KMS-11 (cell line): ENCODE data around the gene HCN2.
"Not testable (repeated sequence)": the region's sequence is repeated elsewhere in the genome, so short reads cannot be mapped to it uniquely, and the experiment has no call there.

Source experiments
- H2AFZ ChIP-seq: fragments of 200-600 bp; sonication (generic); 2 replicates; pipeline ENCODE4 v1.6.1; 2016; ENCODE audit warnings: antibody characterized with exemption, mixed run types, low read depth
- H3K27ac ChIP-seq: fragments of 200-600 bp; sonication (generic); 2 replicates; pipeline ENCODE4 v1.6.1; 2016; ENCODE audit warnings: mild to moderate bottlenecking, mixed run types
- H3K27me3 ChIP-seq: fragments of 200-600 bp; sonication (generic); 2 replicates; pipeline ENCODE4 v1.6.1; 2017; ENCODE audit warnings: mild to moderate bottlenecking, low read depth, mixed run types, moderate library complexity; ENCODE audit not compliant: insufficient read depth
- H3K36me3 ChIP-seq: fragments of 200-600 bp; sonication (generic); 2 replicates; pipeline ENCODE4 v1.6.1; 2017; ENCODE audit warnings: mild to moderate bottlenecking, mixed run types; ENCODE audit not compliant: insufficient read depth
- H3K4me1 ChIP-seq: fragments of 200-600 bp; sonication (generic); 2 replicates; pipeline ENCODE4 v1.6.1; 2016; ENCODE audit warnings: mild to moderate bottlenecking, low read depth, mixed run types; ENCODE audit not compliant: poor library complexity, severe bottlenecking
- H3K4me2 ChIP-seq: fragments of 200-600 bp; sonication (generic); 2 replicates; pipeline ENCODE4 v1.7.0; 2016; ENCODE audit warnings: mild to moderate bottlenecking, mixed run types
- H3K4me3 ChIP-seq: fragments of 200-600 bp; sonication (generic); IDR thresholded peaks from 2 replicates; pipeline ENCODE4 v1.6.1; 2017; ENCODE audit warnings: low read depth, low read length, mixed read lengths; ENCODE audit not compliant: insufficient read depth
- H3K79me2 ChIP-seq: fragments of 200-600 bp; sonication (generic); 2 replicates; pipeline ENCODE4 v1.6.1; 2016; ENCODE audit warnings: low read depth, mixed run types; ENCODE audit not compliant: insufficient read depth
- H3K9ac ChIP-seq: fragments of 200-600 bp; sonication (generic); 2 replicates; pipeline ENCODE4 v1.6.1; 2016; ENCODE audit warnings: mild to moderate bottlenecking, mixed run types
- H4K20me1 ChIP-seq: fragments of 200-600 bp; sonication (generic); 2 replicates; pipeline ENCODE4 v1.6.1; 2016; ENCODE audit warnings: mild to moderate bottlenecking, mixed run types; ENCODE audit not compliant: insufficient read depth
- CTCF ChIP-seq: fragments of 200-600 bp; sonication (generic); conservative IDR thresholded peaks from 2 replicates; pipeline ENCODE4 v1.6.1; 2017; ENCODE audit warnings: low read depth, mild to moderate bottlenecking, antibody characterized with exemption, low read length, moderate library complexity, mixed read lengths

Gene HCN2

GRCh38 chr19:618674-619285 is 29.1 kb downstream of the HCN2 start:
- no peak overlapping the region for H3K27ac ChIP-seq
- H3K36me3 ChIP-seq: no peaks in the 10 kb centered on the region
- no peak overlapping the region for H3K4me2 ChIP-seq
- no peaks in the 10 kb centered on the region for H3K4me1 ChIP-seq
- H3K9ac ChIP-seq: no peak overlapping the region
- H4K20me1 ChIP-seq: no peaks in the 10 kb centered on the region
- H2AFZ ChIP-seq: no peak overlapping the region
- no peak for TF ChIP-seq CTCF
- H3K79me2 ChIP-seq: no peaks in the 10 kb centered on the region
- H3K27me3 ChIP-seq: no peaks in the 10 kb centered on the region
- H3K4me3 ChIP-seq: no peak overlapping the region

GRCh38 chr19:619286-620002 is 29.8 kb downstream of the HCN2 start:
- H3K27me3 ChIP-seq: no peaks in the 10 kb centered on the region
- no peak overlapping the region for H2AFZ ChIP-seq
- H3K4me1 ChIP-seq: no peaks in the 10 kb centered on the region
- H3K9ac ChIP-seq: no peak overlapping the region
- H3K79me2 ChIP-seq: no peaks in the 10 kb centered on the region
- H3K27ac ChIP-seq: no peak overlapping the region
- H4K20me1 ChIP-seq: no peaks in the 10 kb centered on the region
- no peaks in the 10 kb centered on the region for H3K36me3 ChIP-seq
- no peak overlapping the region for H3K4me3 ChIP-seq
- TF ChIP-seq CTCF: no peak
- no peak overlapping the region for H3K4me2 ChIP-seq

DNA sequence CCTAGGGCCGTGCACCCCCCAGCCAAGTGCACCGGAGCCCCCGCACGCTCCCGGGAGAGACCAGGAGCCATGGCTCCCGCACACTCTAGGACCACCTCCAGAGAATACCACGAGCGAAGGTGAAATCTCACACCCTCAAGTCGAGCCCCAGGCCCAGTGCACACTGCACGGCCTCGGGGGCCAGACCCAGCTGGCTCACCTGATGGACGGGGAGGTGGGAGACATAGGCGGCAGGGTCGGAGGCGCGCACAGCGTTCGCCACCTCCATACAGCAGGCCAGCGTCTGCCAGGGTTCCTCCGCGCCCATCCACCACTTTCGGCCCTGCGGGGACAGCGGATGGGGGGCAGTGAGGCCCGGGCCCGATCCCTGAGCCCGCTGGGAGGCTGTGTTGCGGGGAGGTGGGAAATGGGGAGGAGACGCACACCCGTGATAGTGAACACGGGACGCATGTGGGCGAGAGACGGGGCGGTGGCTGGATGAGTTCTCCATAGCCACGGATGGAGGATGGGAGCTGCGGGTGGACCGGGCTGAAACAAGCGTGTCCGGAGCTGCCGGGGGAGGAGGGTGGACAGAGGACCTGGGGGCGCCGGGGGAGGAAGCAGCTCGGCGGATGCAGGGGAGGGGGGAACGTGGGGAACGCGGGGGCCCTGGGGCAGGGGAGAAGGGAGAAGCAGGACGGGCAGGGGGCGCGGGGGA is 30.6 kb downstream of the HCN2 start:
- no peak overlapping the region for H3K9ac ChIP-seq
- no peaks in the 10 kb centered on the region for H3K27me3 ChIP-seq
- no peaks in the 10 kb centered on the region for H3K79me2 ChIP-seq
- no peaks in the 10 kb centered on the region for H4K20me1 ChIP-seq
- H3K4me1 ChIP-seq: no peaks in the 10 kb centered on the region
- no peak overlapping the region for H3K4me2 ChIP-seq
- H3K4me3 ChIP-seq: no peak overlapping the region
- no peak for TF ChIP-seq CTCF
- no peak overlapping the region for H2AFZ ChIP-seq
- no peak overlapping the region for H3K27ac ChIP-seq
- H3K36me3 ChIP-seq: no peaks in the 10 kb centered on the region

DNA sequence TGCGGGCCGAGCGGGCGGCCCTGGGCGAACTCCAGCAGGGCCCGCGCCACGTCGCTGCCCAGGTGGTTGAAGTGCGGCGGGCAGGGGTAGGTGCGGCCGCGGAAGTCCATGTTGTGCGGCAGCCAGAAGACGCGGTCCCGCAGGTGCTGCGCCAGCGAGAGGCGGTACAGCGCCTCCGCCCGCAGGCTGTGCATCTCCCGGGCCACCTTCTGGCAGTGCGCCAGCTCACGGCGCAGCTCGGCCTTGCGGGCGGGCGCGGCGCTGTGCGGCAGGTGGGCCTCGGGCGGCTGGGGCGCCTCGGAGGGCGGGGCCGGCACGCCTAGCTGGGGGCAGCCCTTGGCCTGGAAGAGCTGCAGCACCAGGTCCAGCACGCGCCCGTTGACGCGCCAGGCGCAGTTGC is 31.5 kb downstream of the HCN2 start:
- H3K4me2 ChIP-seq, H3K79me2 ChIP-seq, H3K4me3 ChIP-seq, H2AFZ ChIP-seq, H3K36me3 ChIP-seq, H3K27ac ChIP-seq, H3K27me3 ChIP-seq, H3K9ac ChIP-seq, H4K20me1 ChIP-seq, H3K4me1 ChIP-seq: not testable (repeated sequence)

GRCh38 chr19:621819-622218 is 32.1 kb downstream of the HCN2 start:
- Histone ChIP-seq H3K9ac (no peak overlapping the region), H3K4me2 (no peak overlapping the region), H3K27ac (no peak overlapping the region), H4K20me1 (no peaks in the 10 kb centered on the region), H3K27me3 (no peaks in the 10 kb centered on the region), H3K4me1 (no peaks in the 10 kb centered on the region), H3K36me3 (no peaks in the 10 kb centered on the region), H2AFZ (no peak overlapping the region), H3K79me2 (no peaks in the 10 kb centered on the region), H3K4me3 (no peak overlapping the region)
- TF ChIP-seq CTCF: no peak
